CD4-positive, alpha-beta T cell treated with Interleukin-4 for 1 hour (primary cell): ENCODE data around the gene CDCP1.

ENCODE experiments used
- DNase-seq, 2 donors: peaks; one replicate each; pipeline ENCODE4 v3.0.0-alpha.2; 2020 to 2022

CDCP1 gene

GRCh38 chr3:45145681-45146614 is at the start of gene CDCP1:
CDCP1 (minus strand) TSS chr3:45146378; CDS start chr3:45146287, 91 bp downstream.
- DNase-seq: no peak

- no peak for DNase-seq
Measured at GRCh38 chr3:45194791-45195190, 48.6 kb upstream of the CDCP1 start.

GRCh38 chr3:45191924-45192417 is 45.8 kb upstream of the CDCP1 start:
- DNase-seq: no peak

GRCh38 chr3:45191424-45191823 is 45.2 kb upstream of the CDCP1 start:
- no peak for DNase-seq

GRCh38 chr3:45188719-45189659 is 42.8 kb upstream of the CDCP1 start:
- DNase-seq: no peak

GRCh38 chr3:45187694-45188141 is 41.5 kb upstream of the CDCP1 start:
- DNase-seq: no peak

GRCh38 chr3:45186871-45187270 is 40.7 kb upstream of the CDCP1 start:
- no peak for DNase-seq

- DNase-seq: no peak
Measured at GRCh38 chr3:45185461-45185860, 39.3 kb upstream of the CDCP1 start.

- no peak for DNase-seq
Measured at GRCh38 chr3:45185052-45185451, 38.9 kb upstream of the CDCP1 start.

GRCh38 chr3:45183872-45184262 is 37.7 kb upstream of the CDCP1 start:
- DNase-seq: no peak

- no peak for DNase-seq
Measured at GRCh38 chr3:45182915-45183871, 37.0 kb upstream of the CDCP1 start.

- DNase-seq: no peak
Measured at GRCh38 chr3:45181496-45181895, 35.3 kb upstream of the CDCP1 start.

- no peak for DNase-seq
Measured at GRCh38 chr3:45180899-45181298, 34.7 kb upstream of the CDCP1 start.

GRCh38 chr3:45180051-45180450 is 33.9 kb upstream of the CDCP1 start:
- DNase-seq: no peak

GRCh38 chr3:45179163-45179562 is 33.0 kb upstream of the CDCP1 start:
- no peak for DNase-seq

- no peak for DNase-seq
Measured at GRCh38 chr3:45178183-45179023, 32.2 kb upstream of the CDCP1 start.

- no peak for DNase-seq
Measured at GRCh38 chr3:45176912-45177311, 30.7 kb upstream of the CDCP1 start.

- no peak for DNase-seq
Measured at GRCh38 chr3:45174234-45174633, 28.1 kb upstream of the CDCP1 start.

- no peak for DNase-seq
Measured at GRCh38 chr3:45173776-45174175, 27.6 kb upstream of the CDCP1 start.

- no peak for DNase-seq
Measured at GRCh38 chr3:45171283-45171682, 25.1 kb upstream of the CDCP1 start.

- no peak for DNase-seq
Measured at GRCh38 chr3:45170096-45170495, 23.9 kb upstream of the CDCP1 start.
